Stimulated activated CD8-positive, alpha-beta memory T cell treated with anti-CD3 and anti-CD28 coated beads, Interleukin-12 subunit alpha, Interleukin-12 subunit beta, amount 100 ng/mL, for 24 hours (primary cell): ENCODE measurements around the gene FAM184A.

Source experiments
- DNase-seq: peaks from one replicate; pipeline ENCODE4 v3.0.0-alpha.2; 2020; ENCODE audit errors: extremely low read depth

FAM184A gene

GRCh38 chr6:119096721-119097565, 18.5 kb upstream of the FAM184A start:
- no peak for DNase-seq

GRCh38 chr6:119090256-119090655, 11.8 kb upstream of the FAM184A start:
- DNase-seq: no peak

- no peak for DNase-seq
Observed at GRCh38 chr6:119084784-119085183, 6.3 kb upstream of the FAM184A start.

- no peak for DNase-seq
Observed at GRCh38 chr6:119083007-119083406, 4.5 kb upstream of the FAM184A start.

GRCh38 chr6:119079283-119079809, 882 bp upstream of the FAM184A start:
- no peak for DNase-seq

GRCh38 chr6:119077643-119078375, 655 bp downstream of the FAM184A start:
- no peak for DNase-seq

DNA sequence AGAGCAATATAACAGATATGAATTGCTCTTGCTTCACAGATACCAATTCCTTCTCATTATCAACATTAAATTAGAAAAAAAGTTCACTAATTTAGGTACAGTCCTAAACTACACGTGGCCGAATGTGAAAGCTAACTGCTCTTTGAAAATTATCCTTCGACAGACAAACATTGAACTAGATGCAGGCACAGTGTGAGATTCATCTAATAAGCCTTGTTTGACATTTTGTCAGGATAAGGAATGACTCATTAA, 1.1 kb downstream of the FAM184A start:
- no peak for DNase-seq

- no peak for DNase-seq
Observed at GRCh38 chr6:119076576-119077390, 1.7 kb downstream of the FAM184A start.

- no peak for DNase-seq
Observed at GRCh38 chr6:119076173-119076572, 2.3 kb downstream of the FAM184A start.

DNA sequence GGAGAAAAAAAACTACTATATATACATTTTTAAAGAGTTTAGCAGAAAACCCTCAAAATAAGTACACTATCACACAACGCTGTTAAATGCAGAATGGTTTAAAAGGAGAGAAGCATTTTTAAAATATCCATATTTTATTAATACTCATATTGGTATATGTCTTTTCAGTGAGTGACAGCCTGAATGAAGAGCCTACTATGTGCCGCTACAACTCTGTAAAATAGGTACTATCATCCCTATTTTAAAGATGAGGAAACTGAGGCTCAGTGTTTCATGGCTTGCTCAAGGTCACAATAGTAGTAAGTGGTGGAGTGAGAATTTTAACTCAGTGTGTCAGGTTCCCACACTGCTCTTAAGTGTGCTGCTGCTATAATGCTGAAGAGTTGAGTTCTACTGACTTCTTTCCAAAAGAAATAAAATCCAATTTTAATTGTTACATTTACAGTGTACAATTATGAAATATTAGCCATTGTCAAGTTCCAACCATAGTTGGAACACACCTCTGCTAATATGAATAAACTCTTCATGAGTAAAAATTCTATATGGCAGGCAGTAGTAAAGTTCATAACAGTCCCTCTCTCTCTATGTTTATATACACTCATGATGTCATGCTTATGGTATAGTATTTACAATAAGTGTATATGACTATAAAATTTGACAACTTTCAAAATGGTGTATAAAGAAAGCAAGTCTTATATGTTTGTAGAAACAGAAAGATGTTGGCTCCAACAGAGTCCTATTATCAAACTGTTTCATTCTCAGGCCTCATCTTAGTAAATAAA, 3.1 kb downstream of the FAM184A start:
- no peak for DNase-seq

DNA sequence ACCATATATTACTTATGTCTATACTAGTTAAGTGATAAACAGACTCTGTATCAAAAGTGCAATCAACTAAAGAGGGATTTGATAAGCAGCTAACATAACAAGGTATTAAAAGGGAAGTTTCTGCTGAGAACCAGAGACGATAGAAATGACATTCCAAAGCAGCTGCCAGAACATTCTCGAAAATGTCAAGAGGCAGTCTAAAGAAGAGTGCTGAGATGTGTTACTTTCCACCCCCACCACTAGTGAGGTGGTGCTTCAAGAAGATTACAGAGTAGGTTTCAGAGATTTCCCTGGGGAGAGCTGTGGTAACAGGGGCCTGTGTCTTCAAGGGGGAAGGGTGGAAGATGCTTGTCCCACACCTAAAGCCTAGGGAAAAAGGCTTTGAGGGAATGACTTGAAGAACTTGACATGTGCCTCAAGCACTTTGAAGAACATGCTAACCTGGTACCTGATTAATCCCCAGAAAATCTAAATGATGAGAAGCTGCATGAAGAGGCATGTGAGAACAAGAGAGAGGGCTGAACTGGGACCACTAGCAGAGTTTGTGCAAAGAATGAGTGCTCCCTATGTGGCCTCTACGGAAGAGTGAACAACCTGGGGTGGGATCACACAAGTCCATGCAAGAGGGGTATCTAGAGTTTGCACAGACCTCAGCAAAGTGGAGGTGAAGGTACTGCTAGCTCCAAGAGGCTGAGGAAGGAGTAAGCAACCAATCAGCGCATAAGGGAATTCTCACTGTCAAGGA, 5.0 kb downstream of the FAM184A start:
- no peak for DNase-seq

- no peak for DNase-seq
Observed at GRCh38 chr6:119071576-119071975, 6.9 kb downstream of the FAM184A start.

- DNase-seq: no peak
Observed at GRCh38 chr6:119067091-119067490, 11.4 kb downstream of the FAM184A start.

GRCh38 chr6:119066517-119066916, 11.9 kb downstream of the FAM184A start:
- DNase-seq: no peak

GRCh38 chr6:119065955-119066354, 12.5 kb downstream of the FAM184A start:
- DNase-seq: no peak

GRCh38 chr6:119065382-119065781, 13.1 kb downstream of the FAM184A start:
- no peak for DNase-seq

DNA sequence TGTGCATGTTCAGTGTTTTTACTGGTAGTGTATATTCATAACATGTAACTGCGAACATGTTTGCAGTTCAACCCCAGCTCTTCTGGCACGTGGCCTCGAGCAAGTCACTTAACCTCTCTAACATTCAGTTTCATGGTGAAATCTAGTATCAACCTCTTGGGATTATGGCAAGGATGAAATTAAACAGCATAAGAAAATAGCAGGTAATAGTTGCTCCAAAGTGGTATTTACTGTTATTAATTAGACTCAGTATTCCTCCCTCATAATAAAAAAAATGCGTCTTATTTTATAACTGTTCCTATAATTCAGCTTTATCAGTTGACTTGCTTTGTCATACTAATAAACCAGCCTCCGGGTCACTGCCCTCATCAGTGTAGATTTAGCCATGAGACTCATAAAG, 15.0 kb downstream of the FAM184A start:
- DNase-seq: no peak

DNA sequence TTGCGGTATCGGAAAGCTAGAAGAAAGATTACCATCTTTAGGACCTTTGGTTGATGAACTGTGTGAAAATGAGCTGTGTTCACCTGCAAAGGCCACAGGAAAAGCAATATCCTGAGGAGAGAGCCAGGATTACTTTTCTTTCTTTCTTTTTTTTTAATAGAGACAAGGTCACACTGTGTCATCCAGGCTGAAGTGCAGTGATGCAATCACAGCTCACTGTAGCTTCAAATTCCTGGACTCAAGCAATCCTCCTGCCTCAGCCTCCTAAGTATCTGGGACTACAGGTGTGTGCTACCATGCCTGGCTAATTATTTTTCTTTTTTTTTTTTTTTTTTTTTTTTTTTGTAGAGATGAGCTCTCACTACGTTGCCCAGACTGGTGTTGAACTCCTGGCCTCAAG, 17.2 kb downstream of the FAM184A start:
- DNase-seq: no peak

DNA sequence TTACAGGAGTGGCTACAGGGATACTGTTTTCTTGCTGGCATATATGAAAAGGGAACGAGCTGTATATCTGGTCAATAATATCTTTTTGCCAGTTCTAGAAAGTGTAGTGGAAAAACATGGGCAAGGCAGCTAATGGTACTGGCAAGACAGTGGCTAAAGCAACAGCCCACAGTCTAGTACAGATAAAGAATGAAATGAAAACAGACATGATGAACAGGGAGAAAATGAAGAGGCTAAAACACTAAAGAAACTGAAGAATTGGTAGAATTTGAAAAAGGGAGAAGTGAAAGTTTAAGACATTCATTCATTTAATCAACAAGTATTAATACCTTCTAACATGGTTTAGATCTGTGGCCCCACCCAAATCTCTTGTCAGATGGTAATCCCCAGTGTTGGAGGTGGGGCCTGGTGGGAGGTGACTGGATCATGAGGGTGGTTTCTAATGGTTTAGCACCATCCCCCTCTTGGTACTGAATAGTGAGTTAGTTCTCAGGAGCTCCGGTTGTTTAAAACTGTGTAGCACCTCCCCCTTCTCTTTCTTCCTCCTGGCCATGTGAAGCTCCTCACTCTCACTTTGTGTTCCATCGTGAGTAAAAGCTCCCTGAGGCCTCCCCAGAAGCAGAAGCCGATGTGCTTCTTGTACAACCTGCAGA, 18.1 kb downstream of the FAM184A start:
- no peak for DNase-seq

- no peak for DNase-seq
Observed at GRCh38 chr6:119055069-119055468, 23.4 kb downstream of the FAM184A start.
